HG02678 (cell line): ENCODE measurements around the gene SEC14L5.
"Not testable (repeated sequence)": the region's sequence is repeated elsewhere in the genome, so short reads cannot be mapped to it uniquely, and the experiment has no call there.

Experiments used
- ATAC-seq: cut with Tn5 transposase; IDR thresholded peaks from one replicate; pipeline ENCODE4 v1.9.1; 2021; ENCODE audit warnings: mild to moderate bottlenecking, moderate library complexity; ENCODE audit not compliant: unreplicated experiment

SEC14L5 gene

GRCh38 chr16:4948903-4949766, 9.0 kb upstream of the SEC14L5 start:
- ATAC-seq, result no peak

- no peak for ATAC-seq
Observed at GRCh38 chr16:4949986-4950385, 8.1 kb upstream of the SEC14L5 start.

GRCh38 chr16:4951583-4951982, 6.5 kb upstream of the SEC14L5 start:
- not testable (repeated sequence) for ATAC-seq

GRCh38 chr16:4954714-4955113, 3.4 kb upstream of the SEC14L5 start:
- ATAC-seq, result no peak

GRCh38 chr16:4957420-4957719, 760 bp upstream of the SEC14L5 start:
- ATAC-seq, result no peak

GRCh38 chr16:4958510-4959438, 644 bp downstream of the SEC14L5 start:
- no peak for ATAC-seq

- no peak for ATAC-seq
Observed at GRCh38 chr16:4960579-4960978, 2.4 kb downstream of the SEC14L5 start.

GRCh38 chr16:4962716-4963115, 4.6 kb downstream of the SEC14L5 start:
- ATAC-seq, result no peak

- ATAC-seq, result not testable (repeated sequence)
Observed at GRCh38 chr16:4963527-4963926, 5.4 kb downstream of the SEC14L5 start.

GRCh38 chr16:4966736-4967453, 8.8 kb downstream of the SEC14L5 start:
- ATAC-seq, result no peak

- not testable (repeated sequence) for ATAC-seq
Observed at GRCh38 chr16:4968278-4968677, 10.1 kb downstream of the SEC14L5 start.

GRCh38 chr16:4968879-4969483, 10.9 kb downstream of the SEC14L5 start:
- ATAC-seq, result no peak

GRCh38 chr16:4970010-4970409, 11.9 kb downstream of the SEC14L5 start:
- ATAC-seq, result no peak

- no peak for ATAC-seq
Observed at GRCh38 chr16:4972938-4973587, 14.9 kb downstream of the SEC14L5 start.

- peak; percentile 87 for ATAC-seq
Observed at GRCh38 chr16:4976079-4976478, 17.9 kb downstream of the SEC14L5 start.

GRCh38 chr16:4976611-4977145, 18.5 kb downstream of the SEC14L5 start:
- ATAC-seq, result no peak

- ATAC-seq, result no peak
Observed at GRCh38 chr16:4979164-4979563, 21.0 kb downstream of the SEC14L5 start.

GRCh38 chr16:4979736-4980660, 21.9 kb downstream of the SEC14L5 start:
- no peak for ATAC-seq

- ATAC-seq, result no peak
Observed at GRCh38 chr16:4980691-4981090, 22.6 kb downstream of the SEC14L5 start.
